Type B pancreatic cell (in vitro differentiated cells): ENCODE measurements around the gene MAD1L1. TPM values are rescaled to one million over a fixed set of nuclear protein-coding genes. Genes with fewer than 3 reads are reported as not detected.

Experiments
- DNase-seq: peaks from one replicate; pipeline ENCODE4 v3.0.0; 2021; ENCODE audit warnings: mixed read lengths; ENCODE audit not compliant: unreplicated experiment; ENCODE audit errors: extremely low spot score
- H3K27ac Mint-ChIP-seq: 2 replicates; pipeline ENCODE4 v1.8.0; 2021; ENCODE audit warnings: mild to moderate bottlenecking, mixed read lengths
- H3K27me3 Mint-ChIP-seq: 2 replicates; pipeline ENCODE4 v1.8.0; 2021; ENCODE audit warnings: mixed read lengths
- H3K36me3 Mint-ChIP-seq: 2 replicates; pipeline ENCODE4 v1.8.0; 2021; ENCODE audit warnings: mixed read lengths
- H3K4me1 Mint-ChIP-seq: one replicate; pipeline ENCODE4 v1.8.0; 2021; ENCODE audit warnings: mixed read lengths; ENCODE audit not compliant: unreplicated experiment
- H3K4me3 Mint-ChIP-seq: 2 replicates; pipeline ENCODE4 v1.8.0; 2021; ENCODE audit warnings: mild to moderate bottlenecking, mixed read lengths
- H3K9me3 Mint-ChIP-seq: 2 replicates; pipeline ENCODE4 v1.8.0; 2021; ENCODE audit warnings: mixed read lengths
- total RNA-seq: library from RNA; stranded (reverse); gene quantifications from 2 replicates; pipeline ENCODE4 v1.2.1, GENCODE V29; 2021; ENCODE audit warnings: low replicate concordance
- TF ChIP-seq, protein P1 (sequence below): fragments of 200-600 bp; sonication (generic); conservative IDR thresholded peaks from 2 replicates; pipeline ENCODE4 v1.5.0; 2021; ENCODE audit warnings: antibody characterized with exemption, mild to moderate bottlenecking

Gene MAD1L1
- total RNA-seq, 1 donor from 2014 or later = 40.7 TPM

DNA sequence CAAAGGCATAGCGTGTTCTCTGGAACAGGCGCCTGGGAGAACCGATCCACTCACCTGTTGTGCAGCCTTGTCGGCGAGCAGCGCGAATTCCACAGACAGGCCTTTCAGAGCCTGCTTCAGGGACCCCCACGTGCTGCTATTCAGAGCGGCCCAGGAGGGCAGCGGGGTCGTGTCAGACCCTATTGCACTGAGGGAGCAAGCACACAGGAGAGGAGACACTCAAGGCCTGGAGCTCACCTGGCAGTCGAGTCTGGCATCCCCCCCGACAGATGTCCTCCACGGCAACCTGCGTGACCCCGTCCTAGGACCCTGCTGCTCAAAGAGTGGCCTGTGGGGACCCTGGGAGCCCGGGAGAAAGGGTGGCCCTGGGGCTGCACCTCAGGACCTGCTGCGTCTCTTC lies 30.4 kb upstream of the MAD1L1 start:
- Mint-ChIP-seq H3K27ac (no peak overlapping the region), H3K4me1 (no peaks in the 10 kb centered on the region), H3K27me3 (no peaks in the 10 kb centered on the region), H3K4me3 (no peak overlapping the region), H3K9me3 (no peaks in the 10 kb centered on the region), H3K36me3 (peaks cover 5% of the 10 kb centered on the region)
- TF ChIP-seq, protein P1, sequence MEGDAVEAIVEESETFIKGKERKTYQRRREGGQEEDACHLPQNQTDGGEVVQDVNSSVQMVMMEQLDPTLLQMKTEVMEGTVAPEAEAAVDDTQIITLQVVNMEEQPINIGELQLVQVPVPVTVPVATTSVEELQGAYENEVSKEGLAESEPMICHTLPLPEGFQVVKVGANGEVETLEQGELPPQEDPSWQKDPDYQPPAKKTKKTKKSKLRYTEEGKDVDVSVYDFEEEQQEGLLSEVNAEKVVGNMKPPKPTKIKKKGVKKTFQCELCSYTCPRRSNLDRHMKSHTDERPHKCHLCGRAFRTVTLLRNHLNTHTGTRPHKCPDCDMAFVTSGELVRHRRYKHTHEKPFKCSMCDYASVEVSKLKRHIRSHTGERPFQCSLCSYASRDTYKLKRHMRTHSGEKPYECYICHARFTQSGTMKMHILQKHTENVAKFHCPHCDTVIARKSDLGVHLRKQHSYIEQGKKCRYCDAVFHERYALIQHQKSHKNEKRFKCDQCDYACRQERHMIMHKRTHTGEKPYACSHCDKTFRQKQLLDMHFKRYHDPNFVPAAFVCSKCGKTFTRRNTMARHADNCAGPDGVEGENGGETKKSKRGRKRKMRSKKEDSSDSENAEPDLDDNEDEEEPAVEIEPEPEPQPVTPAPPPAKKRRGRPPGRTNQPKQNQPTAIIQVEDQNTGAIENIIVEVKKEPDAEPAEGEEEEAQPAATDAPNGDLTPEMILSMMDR = no peak
- no peak for DNase-seq

DNA sequence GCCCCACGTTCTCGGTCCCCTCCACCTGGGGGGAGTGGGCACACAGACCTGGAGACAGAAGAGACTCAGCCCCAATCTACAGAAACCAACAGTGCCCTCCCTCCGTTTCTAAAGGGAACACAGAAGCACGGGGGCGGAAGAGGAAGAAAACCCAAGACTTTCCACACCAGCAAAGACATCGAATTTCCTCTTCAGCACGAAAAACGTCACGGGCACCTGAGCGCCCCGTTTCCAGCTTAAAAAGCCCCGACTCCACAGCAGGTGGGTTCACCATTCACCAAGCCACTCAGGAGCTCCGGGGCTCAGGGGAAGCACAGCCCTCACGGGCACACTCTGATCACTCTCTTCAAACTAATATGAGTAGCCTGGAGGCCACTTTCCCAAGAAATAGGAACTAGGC lies 28.9 kb upstream of the MAD1L1 start:
- DNase-seq = no peak
- H3K27ac Mint-ChIP-seq = no peak overlapping the region
- no peaks in the 10 kb centered on the region for H3K9me3 Mint-ChIP-seq
- no peaks in the 10 kb centered on the region for H3K4me1 Mint-ChIP-seq
- peaks cover 5% of the 10 kb centered on the region for H3K36me3 Mint-ChIP-seq
- no peaks in the 10 kb centered on the region for H3K27me3 Mint-ChIP-seq
- no peak overlapping the region for H3K4me3 Mint-ChIP-seq
- TF ChIP-seq, protein P1 = no peak

DNA sequence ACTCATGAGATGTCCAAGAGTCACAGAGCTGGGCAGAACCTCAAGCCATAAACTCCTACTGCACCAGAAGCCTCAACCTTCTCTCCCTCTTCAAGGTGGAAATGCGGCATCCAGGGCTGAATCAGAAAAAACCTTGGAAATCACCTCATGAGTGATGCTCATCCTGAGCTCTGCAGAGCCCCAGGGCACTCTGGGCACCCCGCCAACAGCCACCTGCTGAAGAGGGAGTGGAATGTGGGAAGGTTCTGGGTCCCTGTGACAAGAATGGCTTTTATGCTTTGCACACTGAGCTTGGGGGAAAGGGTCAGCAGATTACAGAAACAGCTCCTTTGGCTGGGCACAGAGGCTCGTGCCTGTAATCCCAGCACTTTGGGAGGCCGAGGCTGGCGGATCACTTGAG lies 28.1 kb upstream of the MAD1L1 start:
- H3K36me3 Mint-ChIP-seq = peaks cover 5% of the 10 kb centered on the region
- TF ChIP-seq, protein P1 = no peak
- H3K4me1 Mint-ChIP-seq = no peaks in the 10 kb centered on the region
- H3K4me3 Mint-ChIP-seq = no peak overlapping the region
- no peaks in the 10 kb centered on the region for H3K9me3 Mint-ChIP-seq
- H3K27me3 Mint-ChIP-seq = no peaks in the 10 kb centered on the region
- no peak overlapping the region for H3K27ac Mint-ChIP-seq
- DNase-seq = no peak

DNA sequence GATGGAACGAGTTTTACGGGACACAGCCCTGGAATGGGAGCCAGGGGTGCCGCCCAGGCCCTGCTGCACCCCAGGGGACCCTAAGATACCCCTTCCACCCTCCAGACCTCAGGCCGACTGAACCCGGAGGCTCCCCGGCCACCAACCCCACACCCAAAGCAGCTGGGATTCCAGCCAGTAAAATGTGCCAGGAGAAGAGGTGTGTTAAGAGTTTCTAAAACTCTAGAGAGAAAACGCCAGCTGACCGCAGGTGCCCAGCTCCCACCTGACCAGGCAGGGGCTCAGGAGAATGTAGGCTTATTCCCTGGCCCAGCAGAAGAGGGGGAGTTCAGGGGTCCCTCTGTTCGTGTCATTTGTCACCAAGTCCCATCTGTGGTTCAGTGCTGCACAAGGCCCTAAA lies 26.7 kb upstream of the MAD1L1 start:
- Mint-ChIP-seq H3K4me1 (no peaks in the 10 kb centered on the region), H3K4me3 (no peak overlapping the region), H3K27me3 (no peaks in the 10 kb centered on the region), H3K36me3 (peaks cover 8% of the 10 kb centered on the region), H3K27ac (no peak overlapping the region), H3K9me3 (no peaks in the 10 kb centered on the region)
- TF ChIP-seq, protein P1 = no peak
- no peak for DNase-seq

DNA sequence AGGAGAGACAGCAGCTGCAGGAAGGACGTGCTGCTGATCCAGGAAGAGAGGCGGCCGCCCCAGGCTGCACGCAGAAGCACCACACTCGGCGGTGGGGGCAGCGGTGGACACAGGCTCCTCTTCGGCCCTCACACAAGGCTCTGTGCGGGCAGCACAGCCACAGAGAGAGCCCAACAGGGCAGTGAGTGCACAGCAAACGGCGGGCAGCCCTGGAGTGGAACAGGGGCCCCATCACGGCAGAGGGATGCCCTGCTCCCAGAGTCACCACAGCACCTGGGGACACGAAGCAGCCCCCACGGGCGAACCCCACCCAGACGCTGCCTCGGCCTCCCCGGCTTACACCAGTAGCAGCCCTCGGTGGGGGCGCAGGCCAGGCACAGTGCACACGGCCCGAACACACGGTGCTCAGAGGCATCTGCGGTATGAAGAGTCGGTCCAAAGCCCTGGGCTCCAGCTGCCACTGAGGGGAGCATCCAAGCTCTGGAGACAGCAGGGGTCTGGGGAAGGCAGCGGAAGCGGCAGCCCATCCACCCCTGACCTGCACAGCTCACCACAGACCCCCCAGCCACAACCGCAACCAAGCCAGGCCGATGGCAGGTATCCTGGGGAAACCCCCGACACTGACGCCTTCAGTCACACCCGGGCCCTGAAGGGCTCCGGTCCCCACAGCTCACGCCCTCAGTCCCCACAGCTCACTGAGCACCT lies 26.1 kb upstream of the MAD1L1 start:
- Mint-ChIP-seq H3K27ac (no peak overlapping the region), H3K36me3 (peaks cover 3% of the 10 kb centered on the region), H3K4me1 (no peaks in the 10 kb centered on the region), H3K9me3 (no peaks in the 10 kb centered on the region), H3K4me3 (no peak overlapping the region), H3K27me3 (no peaks in the 10 kb centered on the region)
- DNase-seq = no peak
- TF ChIP-seq, protein P1 = no peak

DNA sequence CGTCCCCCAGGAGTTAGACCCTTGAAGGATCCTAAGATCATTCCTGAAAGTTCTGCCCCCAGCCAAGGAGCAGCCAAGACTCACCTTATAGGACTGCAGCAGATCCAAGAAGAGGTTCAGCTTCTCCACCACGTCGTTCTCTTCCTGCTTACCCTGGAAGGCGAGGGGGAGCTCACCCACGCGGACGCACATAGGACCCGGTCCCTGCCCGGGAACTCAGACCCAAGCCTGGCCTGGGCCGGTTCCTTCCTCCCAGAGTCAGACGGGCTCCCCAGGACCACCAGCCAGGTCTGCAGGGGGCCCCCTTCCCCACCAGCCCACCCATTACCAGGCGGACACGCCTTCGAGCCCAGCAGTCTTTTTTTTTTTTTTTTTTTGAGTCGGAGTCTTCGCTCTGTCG lies 24.9 kb upstream of the MAD1L1 start:
- Mint-ChIP-seq H3K27me3 (no peaks in the 10 kb centered on the region), H3K9me3 (no peaks in the 10 kb centered on the region), H3K36me3 (peaks cover 3% of the 10 kb centered on the region), H3K4me1 (no peaks in the 10 kb centered on the region), H3K4me3 (no peak overlapping the region), H3K27ac (no peak overlapping the region)
- no peak for DNase-seq
- TF ChIP-seq, protein P1 = no peak
